H1 (cell line): ENCODE data around the gene CRACDL. TPM values are rescaled to one million over a fixed set of nuclear protein-coding genes. Genes with fewer than 3 reads are reported as not detected.

ENCODE experiments used
- ATF2 ChIP-seq: IDR thresholded peaks from 2 replicates; pipeline ENCODE4 v1.6.1; 2012; ENCODE audit warnings: low read length, inconsistent platforms
- CHD1 ChIP-seq: IDR thresholded peaks from 2 replicates; pipeline ENCODE4 v1.6.1; 2012; ENCODE audit warnings: low read depth, low read length, improper control_type of control experiment
- GTF2F1 ChIP-seq: IDR thresholded peaks from 2 replicates; pipeline ENCODE4 v1.6.1; 2012; ENCODE audit warnings: low read depth, low read length, improper control_type of control experiment, borderline replicate concordance
- JUND ChIP-seq: IDR thresholded peaks from 2 replicates; pipeline ENCODE4 v1.6.1; 2011; ENCODE audit warnings: mild to moderate bottlenecking, improper control_type of control experiment, low read length
- PHF8 ChIP-seq: fragments of 200-600 bp; sonication (generic); conservative IDR thresholded peaks from 2 replicates; pipeline ENCODE4 v1.7.1; 2012; ENCODE audit warnings: low read depth, mild to moderate bottlenecking, inconsistent platforms, low read length, moderate library complexity
- RNF2 ChIP-seq: fragments of 200-900, 300-1000 bp; sonication (generic); IDR thresholded peaks from 2 replicates; pipeline ENCODE4 v1.7.1; 2016; ENCODE audit warnings: borderline replicate concordance, low read depth, mild to moderate bottlenecking, antibody characterized with exemption, low read length; ENCODE audit not compliant: poor library complexity, severe bottlenecking; ENCODE audit errors: missing control alignments
- polyA plus RNA-seq, 7 experiments: library from polyadenylated mRNA; depleted of rRNA in 3 of 7; stranded (reverse) in 5 of 7; unstranded in 2 of 7; fragments of >200 nt in 5 of 7; fragments of 200-250 nt in 2 of 7; gene quantifications; 1 replicate in 5 of 7; 2 replicates in 1 of 7; 4 replicates in 1 of 7; pipeline versions ENCODE4 v1.2.1 to v1.2.3, GENCODE V29; 2011 to 2013; ENCODE audit warnings: missing spikeins in 2 of 7, mixed read lengths in 2 of 7
- total RNA-seq: library from RNA; stranded (reverse); fragmentation: NEBNext Ultra II Directional; extraction: Animal tissue kit (Norgen Biotek cat#: 25700); gene quantifications from 2 replicates; pipeline ENCODE4 v1.2.1, GENCODE V29; 2021
- TF ChIP-seq, protein P1 (sequence below): fragments of 300-600 bp; sonication (generic); IDR thresholded peaks from 2 replicates; pipeline ENCODE4 v1.7.1; 2012; ENCODE audit warnings: low read length, moderate library complexity, mild to moderate bottlenecking, inconsistent platforms; ENCODE audit not compliant: insufficient replicate concordance

Gene CRACDL
- total and polyA plus RNA-seq, 2 of the 8 experiments (the other 6 are each of a cell fraction or from before 2014, with no cell fraction given), result 0.07 to 0.38 TPM

GRCh38 chr2:98914713-98915580 lies 21.1 kb downstream of the CRACDL start (continued):
- TF ChIP-seq, protein P1, sequence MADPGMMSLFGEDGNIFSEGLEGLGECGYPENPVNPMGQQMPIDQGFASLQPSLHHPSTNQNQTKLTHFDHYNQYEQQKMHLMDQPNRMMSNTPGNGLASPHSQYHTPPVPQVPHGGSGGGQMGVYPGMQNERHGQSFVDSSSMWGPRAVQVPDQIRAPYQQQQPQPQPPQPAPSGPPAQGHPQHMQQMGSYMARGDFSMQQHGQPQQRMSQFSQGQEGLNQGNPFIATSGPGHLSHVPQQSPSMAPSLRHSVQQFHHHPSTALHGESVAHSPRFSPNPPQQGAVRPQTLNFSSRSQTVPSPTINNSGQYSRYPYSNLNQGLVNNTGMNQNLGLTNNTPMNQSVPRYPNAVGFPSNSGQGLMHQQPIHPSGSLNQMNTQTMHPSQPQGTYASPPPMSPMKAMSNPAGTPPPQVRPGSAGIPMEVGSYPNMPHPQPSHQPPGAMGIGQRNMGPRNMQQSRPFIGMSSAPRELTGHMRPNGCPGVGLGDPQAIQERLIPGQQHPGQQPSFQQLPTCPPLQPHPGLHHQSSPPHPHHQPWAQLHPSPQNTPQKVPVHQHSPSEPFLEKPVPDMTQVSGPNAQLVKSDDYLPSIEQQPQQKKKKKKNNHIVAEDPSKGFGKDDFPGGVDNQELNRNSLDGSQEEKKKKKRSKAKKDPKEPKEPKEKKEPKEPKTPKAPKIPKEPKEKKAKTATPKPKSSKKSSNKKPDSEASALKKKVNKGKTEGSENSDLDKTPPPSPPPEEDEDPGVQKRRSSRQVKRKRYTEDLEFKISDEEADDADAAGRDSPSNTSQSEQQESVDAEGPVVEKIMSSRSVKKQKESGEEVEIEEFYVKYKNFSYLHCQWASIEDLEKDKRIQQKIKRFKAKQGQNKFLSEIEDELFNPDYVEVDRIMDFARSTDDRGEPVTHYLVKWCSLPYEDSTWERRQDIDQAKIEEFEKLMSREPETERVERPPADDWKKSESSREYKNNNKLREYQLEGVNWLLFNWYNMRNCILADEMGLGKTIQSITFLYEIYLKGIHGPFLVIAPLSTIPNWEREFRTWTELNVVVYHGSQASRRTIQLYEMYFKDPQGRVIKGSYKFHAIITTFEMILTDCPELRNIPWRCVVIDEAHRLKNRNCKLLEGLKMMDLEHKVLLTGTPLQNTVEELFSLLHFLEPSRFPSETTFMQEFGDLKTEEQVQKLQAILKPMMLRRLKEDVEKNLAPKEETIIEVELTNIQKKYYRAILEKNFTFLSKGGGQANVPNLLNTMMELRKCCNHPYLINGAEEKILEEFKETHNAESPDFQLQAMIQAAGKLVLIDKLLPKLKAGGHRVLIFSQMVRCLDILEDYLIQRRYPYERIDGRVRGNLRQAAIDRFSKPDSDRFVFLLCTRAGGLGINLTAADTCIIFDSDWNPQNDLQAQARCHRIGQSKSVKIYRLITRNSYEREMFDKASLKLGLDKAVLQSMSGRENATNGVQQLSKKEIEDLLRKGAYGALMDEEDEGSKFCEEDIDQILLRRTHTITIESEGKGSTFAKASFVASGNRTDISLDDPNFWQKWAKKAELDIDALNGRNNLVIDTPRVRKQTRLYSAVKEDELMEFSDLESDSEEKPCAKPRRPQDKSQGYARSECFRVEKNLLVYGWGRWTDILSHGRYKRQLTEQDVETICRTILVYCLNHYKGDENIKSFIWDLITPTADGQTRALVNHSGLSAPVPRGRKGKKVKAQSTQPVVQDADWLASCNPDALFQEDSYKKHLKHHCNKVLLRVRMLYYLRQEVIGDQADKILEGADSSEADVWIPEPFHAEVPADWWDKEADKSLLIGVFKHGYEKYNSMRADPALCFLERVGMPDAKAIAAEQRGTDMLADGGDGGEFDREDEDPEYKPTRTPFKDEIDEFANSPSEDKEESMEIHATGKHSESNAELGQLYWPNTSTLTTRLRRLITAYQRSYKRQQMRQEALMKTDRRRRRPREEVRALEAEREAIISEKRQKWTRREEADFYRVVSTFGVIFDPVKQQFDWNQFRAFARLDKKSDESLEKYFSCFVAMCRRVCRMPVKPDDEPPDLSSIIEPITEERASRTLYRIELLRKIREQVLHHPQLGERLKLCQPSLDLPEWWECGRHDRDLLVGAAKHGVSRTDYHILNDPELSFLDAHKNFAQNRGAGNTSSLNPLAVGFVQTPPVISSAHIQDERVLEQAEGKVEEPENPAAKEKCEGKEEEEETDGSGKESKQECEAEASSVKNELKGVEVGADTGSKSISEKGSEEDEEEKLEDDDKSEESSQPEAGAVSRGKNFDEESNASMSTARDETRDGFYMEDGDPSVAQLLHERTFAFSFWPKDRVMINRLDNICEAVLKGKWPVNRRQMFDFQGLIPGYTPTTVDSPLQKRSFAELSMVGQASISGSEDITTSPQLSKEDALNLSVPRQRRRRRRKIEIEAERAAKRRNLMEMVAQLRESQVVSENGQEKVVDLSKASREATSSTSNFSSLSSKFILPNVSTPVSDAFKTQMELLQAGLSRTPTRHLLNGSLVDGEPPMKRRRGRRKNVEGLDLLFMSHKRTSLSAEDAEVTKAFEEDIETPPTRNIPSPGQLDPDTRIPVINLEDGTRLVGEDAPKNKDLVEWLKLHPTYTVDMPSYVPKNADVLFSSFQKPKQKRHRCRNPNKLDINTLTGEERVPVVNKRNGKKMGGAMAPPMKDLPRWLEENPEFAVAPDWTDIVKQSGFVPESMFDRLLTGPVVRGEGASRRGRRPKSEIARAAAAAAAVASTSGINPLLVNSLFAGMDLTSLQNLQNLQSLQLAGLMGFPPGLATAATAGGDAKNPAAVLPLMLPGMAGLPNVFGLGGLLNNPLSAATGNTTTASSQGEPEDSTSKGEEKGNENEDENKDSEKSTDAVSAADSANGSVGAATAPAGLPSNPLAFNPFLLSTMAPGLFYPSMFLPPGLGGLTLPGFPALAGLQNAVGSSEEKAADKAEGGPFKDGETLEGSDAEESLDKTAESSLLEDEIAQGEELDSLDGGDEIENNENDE, result no peak
- no peak for TF ChIP-seq CHD1
- no peak for TF ChIP-seq ATF2
- TF ChIP-seq JUND, result no peak
- TF ChIP-seq GTF2F1, result no peak
- TF ChIP-seq RNF2, result no peak
- no peak for TF ChIP-seq PHF8
